ENCODE measurements around the gene LACTB.
A peak's percentile ranks its signal among the peaks of the same experiment; 100 is the strongest.

Gene LACTB

DNA sequence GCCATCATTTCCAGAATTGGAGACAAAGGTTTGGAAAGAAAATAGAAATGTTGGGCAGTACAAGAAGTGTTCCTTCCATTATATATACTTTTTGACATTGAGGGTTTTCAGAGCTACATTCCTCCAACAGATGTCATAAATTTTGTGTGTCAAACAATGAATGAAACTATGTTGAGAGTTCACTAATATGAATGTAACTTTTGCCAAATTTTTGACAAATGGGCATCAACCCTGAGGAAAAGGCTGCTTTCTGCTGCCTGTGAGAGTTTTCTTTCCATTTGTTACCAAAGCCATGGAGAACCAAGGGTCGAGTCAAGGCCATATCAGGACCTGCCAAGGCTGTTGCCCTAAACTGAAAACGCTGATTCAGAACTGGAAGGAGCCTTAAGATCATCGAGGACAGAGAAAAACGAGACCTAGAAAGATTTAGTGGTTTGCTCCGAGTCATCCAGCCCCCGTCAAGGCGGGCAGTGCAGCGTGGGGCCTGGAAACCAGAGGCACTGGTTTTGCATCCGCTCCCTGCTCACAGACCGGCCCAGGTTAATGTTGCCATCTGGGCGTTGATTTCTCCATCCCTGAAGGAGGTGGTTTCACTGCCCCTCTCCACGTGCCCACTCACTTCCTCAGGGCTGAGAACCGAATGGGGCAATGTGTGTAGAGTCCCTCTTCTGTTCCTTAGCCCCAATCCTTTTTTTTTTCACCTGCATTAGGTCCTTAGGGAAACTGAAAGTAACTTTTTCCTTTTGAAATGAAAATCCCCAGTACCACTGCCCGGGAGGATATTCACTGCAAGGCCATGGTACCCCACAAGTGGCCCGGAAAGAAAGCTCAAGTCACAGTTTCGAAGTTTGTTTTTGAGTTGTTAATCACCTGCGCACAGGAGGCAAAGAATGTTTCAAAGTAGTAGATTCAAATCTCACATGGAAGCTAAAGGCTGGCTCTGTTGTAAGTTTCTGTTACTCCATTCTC, 46.4 kb upstream of the LACTB start:
- Histone ChIP-seq H3K23ac (ENCODE audit: low read depth, low read length, poor library complexity) (no peak overlapping the region), H3K4me1 (ENCODE audit: control insufficient read depth in 2 of 2, insufficient read depth in 1 of 2, low read depth in 1 of 2, low read length in 2 of 2) (peaks cover 4 to 5% of the 10 kb centered on the region in 2 donors), H3K79me1 (ENCODE audit: low read depth, low read length) (no peaks in the 10 kb centered on the region), H2BK15ac (ENCODE audit: low read length) (no peak overlapping the region), H2AFZ (ENCODE audit: low read length) (peak overlapping the region; percentile 43), H3K36me3 (replicated peaks in 1 of 2; ENCODE audit: control insufficient read depth in 2 of 2, insufficient read depth in 2 of 2, low read length in 2 of 2) (peaks cover 4 to 24% of the 10 kb centered on the region in 2 donors), H2BK5ac (ENCODE audit: low read length) (no peak overlapping the region), H3K4me3 (ENCODE audit: low read length in 2 of 2) (no peak overlapping the region), H4K8ac (ENCODE audit: low read depth, low read length) (no peak overlapping the region), H3K27ac (replicated peaks; ENCODE audit: low read length) (no peak overlapping the region), H3K14ac (ENCODE audit: low read length) (no peak overlapping the region), H3K27me3 (ENCODE audit: control insufficient read depth in 3 of 3, insufficient read depth in 3 of 3, low read depth in 1 of 3, low read length in 3 of 3) (no peaks in the 10 kb centered on the region), H3K4ac (ENCODE audit: low read length) (no peak overlapping the region), H4K91ac (ENCODE audit: low read depth, low read length, poor library complexity) (no peak overlapping the region), H2BK120ac (ENCODE audit: low read depth, low read length) (no peak overlapping the region), H3K9ac (ENCODE audit: low read depth, low read length, poor library complexity) (no peak overlapping the region), H3K18ac (ENCODE audit: low read length) (no peak overlapping the region), H2AK5ac (ENCODE audit: low read depth, low read length) (no peak overlapping the region), H2BK12ac (ENCODE audit: low read length) (no peak overlapping the region), H3K9me3 (replicated peaks in 1 of 2; ENCODE audit: control insufficient read depth in 2 of 2, insufficient read depth in 1 of 2, low read depth in 1 of 2, low read length in 2 of 2) (no peaks in the 10 kb centered on the region), H3K4me2 (ENCODE audit: insufficient read depth, low read length, poor library complexity, severe bottlenecking) (no peak overlapping the region)
- no CpG with 5 or more reads among the region's 17 CpGs for WGBS, 2 donors (ENCODE audit: extremely low coverage in 2 of 2, insufficient read length in 2 of 2, insufficient replicate concordance in 1 of 2)
- no peak for DNase-seq (ENCODE audit: low spot score)

DNA sequence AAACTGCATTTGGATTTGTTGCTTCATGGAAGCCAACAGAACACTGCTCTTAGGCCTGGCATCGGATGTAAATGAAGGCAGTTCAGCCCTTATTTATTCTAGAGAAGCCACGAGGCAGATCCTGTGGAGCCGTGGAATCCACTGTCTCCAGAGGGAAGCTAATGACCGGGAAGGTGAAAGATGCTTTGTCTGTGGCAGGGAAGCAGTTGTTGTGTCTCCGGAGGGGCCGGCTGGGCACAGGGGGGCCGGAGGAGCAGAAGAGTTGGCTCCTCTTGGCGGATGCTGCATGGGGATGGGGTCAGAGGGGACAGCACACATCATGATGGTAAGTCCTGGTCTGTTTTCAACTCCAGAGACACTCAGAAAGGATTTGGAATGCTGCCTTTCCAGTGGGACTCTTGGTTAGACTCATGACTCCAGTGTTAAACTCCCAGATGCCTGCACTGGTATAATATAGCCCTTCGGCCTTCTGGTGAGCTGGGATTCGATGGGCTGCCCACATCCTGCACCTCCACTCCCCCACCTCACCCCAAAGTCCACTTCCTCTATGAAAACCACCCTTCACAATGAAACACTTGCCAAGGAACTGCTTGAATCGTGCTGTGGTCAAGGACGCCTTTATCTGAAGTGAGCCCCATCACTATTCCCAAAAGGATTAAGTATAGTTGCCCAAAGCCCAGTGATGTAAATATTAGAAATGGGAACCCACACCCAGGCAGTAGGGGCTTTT, 45.5 kb upstream of the LACTB start:
- Histone ChIP-seq H4K8ac (ENCODE audit: low read depth, low read length) (no peak overlapping the region), H2AK5ac (ENCODE audit: low read depth, low read length) (no peak overlapping the region), H2BK120ac (ENCODE audit: low read depth, low read length) (no peak overlapping the region), H3K18ac (ENCODE audit: low read length) (no peak overlapping the region), H3K9ac (ENCODE audit: low read depth, low read length, poor library complexity) (no peak overlapping the region), H2BK5ac (ENCODE audit: low read length) (no peak overlapping the region), H3K36me3 (replicated peaks in 1 of 2; ENCODE audit: control insufficient read depth in 2 of 2, insufficient read depth in 2 of 2, low read length in 2 of 2) (peaks cover 0 to 15% of the 10 kb centered on the region in 2 donors), H3K9me3 (replicated peaks in 1 of 2; ENCODE audit: control insufficient read depth in 2 of 2, insufficient read depth in 1 of 2, low read depth in 1 of 2, low read length in 2 of 2) (no peaks in the 10 kb centered on the region), H3K79me1 (ENCODE audit: low read depth, low read length) (no peaks in the 10 kb centered on the region), H2BK15ac (ENCODE audit: low read length) (no peak overlapping the region), H3K4me3 (ENCODE audit: low read length in 2 of 2) (no peak overlapping the region), H3K4me2 (ENCODE audit: insufficient read depth, low read length, poor library complexity, severe bottlenecking) (no peak overlapping the region), H3K27me3 (ENCODE audit: control insufficient read depth in 3 of 3, insufficient read depth in 3 of 3, low read depth in 1 of 3, low read length in 3 of 3) (no peaks in the 10 kb centered on the region), H3K4ac (ENCODE audit: low read length) (no peak overlapping the region), H3K27ac (replicated peaks; ENCODE audit: low read length) (no peak overlapping the region), H2AFZ (ENCODE audit: low read length) (peak overlapping the region; percentile 43), H4K91ac (ENCODE audit: low read depth, low read length, poor library complexity) (no peak overlapping the region), H3K4me1 (ENCODE audit: control insufficient read depth in 2 of 2, insufficient read depth in 1 of 2, low read depth in 1 of 2, low read length in 2 of 2) (peaks cover 6 to 8% of the 10 kb centered on the region in 2 donors), H3K23ac (ENCODE audit: low read depth, low read length, poor library complexity) (no peak overlapping the region), H2BK12ac (ENCODE audit: low read length) (no peak overlapping the region), H3K14ac (ENCODE audit: low read length) (no peak overlapping the region)
- DNase-seq (ENCODE audit: low spot score), result no peak
- WGBS, 2 donors (ENCODE audit: extremely low coverage in 2 of 2, insufficient read length in 2 of 2, insufficient replicate concordance in 1 of 2), result no CpG with 5 or more reads among the region's 12 CpGs

DNA sequence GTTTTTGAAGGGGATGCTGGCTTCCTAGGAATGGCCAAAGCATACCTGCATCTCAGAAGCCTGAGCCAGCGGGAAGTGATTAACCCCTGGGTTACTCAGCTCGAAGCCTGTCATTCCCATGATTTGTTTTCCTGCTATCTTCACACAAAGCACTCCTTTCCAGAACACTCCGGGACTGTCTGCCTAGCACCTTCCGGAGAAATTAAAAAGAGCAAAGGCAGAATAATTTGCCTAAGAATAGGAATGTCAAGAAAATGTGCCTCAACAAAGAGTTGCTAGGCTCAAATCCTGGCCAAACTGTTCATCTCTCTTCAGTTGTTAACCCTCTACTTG, 45.0 kb upstream of the LACTB start:
- H2BK12ac ChIP-seq (ENCODE audit: low read length), result no peak overlapping the region
- no peak overlapping the region for H4K8ac ChIP-seq (ENCODE audit: low read depth, low read length)
- H4K91ac ChIP-seq (ENCODE audit: low read depth, low read length, poor library complexity), result no peak overlapping the region
- H3K9ac ChIP-seq (ENCODE audit: low read depth, low read length, poor library complexity), result no peak overlapping the region
- H3K27ac ChIP-seq (replicated peaks; ENCODE audit: low read length), result no peak overlapping the region
- H3K4me1 ChIP-seq (ENCODE audit: control insufficient read depth in 2 of 2, insufficient read depth in 1 of 2, low read depth in 1 of 2, low read length in 2 of 2), result peaks cover 6 to 8% of the 10 kb centered on the region in 2 donors
- H3K27me3 ChIP-seq (ENCODE audit: control insufficient read depth in 3 of 3, insufficient read depth in 3 of 3, low read depth in 1 of 3, low read length in 3 of 3), result no peaks in the 10 kb centered on the region
- H2BK15ac ChIP-seq (ENCODE audit: low read length), result no peak overlapping the region
- DNase-seq (ENCODE audit: low spot score), result no peak
- no peak overlapping the region for H3K4ac ChIP-seq (ENCODE audit: low read length)
- H3K14ac ChIP-seq (ENCODE audit: low read length), result no peak overlapping the region
- H2AK5ac ChIP-seq (ENCODE audit: low read depth, low read length), result no peak overlapping the region
- H3K9me3 ChIP-seq (replicated peaks in 1 of 2; ENCODE audit: control insufficient read depth in 2 of 2, insufficient read depth in 1 of 2, low read depth in 1 of 2, low read length in 2 of 2), result no peaks in the 10 kb centered on the region
- no peak overlapping the region for H2AFZ ChIP-seq (ENCODE audit: low read length)
- no CpG with 5 or more reads among the region's 4 CpGs for WGBS, 2 donors (ENCODE audit: extremely low coverage in 2 of 2, insufficient read length in 2 of 2, insufficient replicate concordance in 1 of 2)
- peaks cover 0 to 10% of the 10 kb centered on the region in 2 donors for H3K36me3 ChIP-seq (replicated peaks in 1 of 2; ENCODE audit: control insufficient read depth in 2 of 2, insufficient read depth in 2 of 2, low read length in 2 of 2)
- no peak overlapping the region for H2BK5ac ChIP-seq (ENCODE audit: low read length)
- no peaks in the 10 kb centered on the region for H3K79me1 ChIP-seq (ENCODE audit: low read depth, low read length)
- no peak overlapping the region for H3K4me2 ChIP-seq (ENCODE audit: insufficient read depth, low read length, poor library complexity, severe bottlenecking)
- no peak overlapping the region for H2BK120ac ChIP-seq (ENCODE audit: low read depth, low read length)
- no peak overlapping the region for H3K23ac ChIP-seq (ENCODE audit: low read depth, low read length, poor library complexity)
- H3K4me3 ChIP-seq (ENCODE audit: low read length in 2 of 2), result no peak overlapping the region
- H3K18ac ChIP-seq (ENCODE audit: low read length), result no peak overlapping the region

DNA sequence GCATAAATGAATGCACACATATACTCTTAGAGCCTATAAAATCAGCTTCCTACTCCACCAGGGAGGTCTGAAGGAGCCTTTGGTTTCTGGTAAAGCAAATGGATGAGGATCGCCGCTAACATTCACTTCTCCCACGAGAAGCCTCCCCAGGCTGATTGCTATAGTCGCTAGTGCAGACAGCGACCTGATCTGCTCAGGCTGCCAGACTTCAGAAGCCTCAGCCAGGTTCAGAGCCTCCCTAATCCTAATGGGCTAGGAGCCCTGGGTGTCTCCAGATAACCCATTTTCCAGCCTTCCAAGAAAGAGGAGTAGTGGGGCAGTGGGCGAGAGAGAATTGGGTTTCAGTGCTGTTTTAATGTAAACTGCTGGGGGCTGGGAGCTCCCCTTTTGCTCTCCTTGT, 43.7 kb upstream of the LACTB start:
- no peak overlapping the region for H2AK5ac ChIP-seq (ENCODE audit: low read depth, low read length)
- H2BK5ac ChIP-seq (ENCODE audit: low read length), result no peak overlapping the region
- H3K4ac ChIP-seq (ENCODE audit: low read length), result no peak overlapping the region
- no CpG with 5 or more reads among the region's 6 CpGs for WGBS, 2 donors (ENCODE audit: extremely low coverage in 2 of 2, insufficient read length in 2 of 2, insufficient replicate concordance in 1 of 2)
- H3K27me3 ChIP-seq (ENCODE audit: control insufficient read depth in 3 of 3, insufficient read depth in 3 of 3, low read depth in 1 of 3, low read length in 3 of 3), result no peaks in the 10 kb centered on the region
- H3K36me3 ChIP-seq (replicated peaks in 1 of 2; ENCODE audit: control insufficient read depth in 2 of 2, insufficient read depth in 2 of 2, low read length in 2 of 2), result no peaks in the 10 kb centered on the region
- no peak overlapping the region for H4K91ac ChIP-seq (ENCODE audit: low read depth, low read length, poor library complexity)
- no peak for DNase-seq (ENCODE audit: low spot score)
- no peak overlapping the region for H2BK15ac ChIP-seq (ENCODE audit: low read length)
- H4K8ac ChIP-seq (ENCODE audit: low read depth, low read length), result no peak overlapping the region
- H3K4me2 ChIP-seq (ENCODE audit: insufficient read depth, low read length, poor library complexity, severe bottlenecking), result no peak overlapping the region
- H2AFZ ChIP-seq (ENCODE audit: low read length), result no peak overlapping the region
- no peaks in the 10 kb centered on the region for H3K9me3 ChIP-seq (replicated peaks in 1 of 2; ENCODE audit: control insufficient read depth in 2 of 2, insufficient read depth in 1 of 2, low read depth in 1 of 2, low read length in 2 of 2)
- no peak overlapping the region for H3K23ac ChIP-seq (ENCODE audit: low read depth, low read length, poor library complexity)
- no peak overlapping the region for H2BK120ac ChIP-seq (ENCODE audit: low read depth, low read length)
- no peaks in the 10 kb centered on the region for H3K79me1 ChIP-seq (ENCODE audit: low read depth, low read length)
- peaks cover 8% of the 10 kb centered on the region in 2 donors for H3K4me1 ChIP-seq (ENCODE audit: control insufficient read depth in 2 of 2, insufficient read depth in 1 of 2, low read depth in 1 of 2, low read length in 2 of 2)
- no peak overlapping the region for H3K14ac ChIP-seq (ENCODE audit: low read length)
- H3K27ac ChIP-seq (replicated peaks; ENCODE audit: low read length), result no peak overlapping the region
- H3K4me3 ChIP-seq (ENCODE audit: low read length in 2 of 2), result no peak overlapping the region
- H3K18ac ChIP-seq (ENCODE audit: low read length), result no peak overlapping the region
- no peak overlapping the region for H2BK12ac ChIP-seq (ENCODE audit: low read length)
- no peak overlapping the region for H3K9ac ChIP-seq (ENCODE audit: low read depth, low read length, poor library complexity)

Measured in neuronal stem cell (in vitro differentiated cells).